Activated T-cell treated with anti-CD3 and anti-CD28 coated beads, Interleukin-2, amount 50 U/mL, for 72 hours (primary cell): Measurements from ENCODE around the gene KIF26B. TPM values are rescaled to one million over a fixed set of nuclear protein-coding genes. Genes with fewer than 3 reads are reported as not detected.

Source experiments
- ATAC-seq, 2 donors: fragments of 150-1000 bp; cut with Tn5 transposase; replicated peaks in 1 of 2; 2 replicates each; pipeline ENCODE4 v1.10.0; 2021; ENCODE audit warnings: moderate library complexity in 2 of 2, mild to moderate bottlenecking in 1 of 2
- DNase-seq, 2 donors: peaks; one replicate each; pipeline ENCODE4 v3.0.0; 2021 to 2022; ENCODE audit warnings: mixed read lengths in 1 of 2
- H3K27ac Mint-ChIP-seq: one replicate; pipeline ENCODE4 v1.8.0; 2022; ENCODE audit warnings: mild to moderate bottlenecking, moderate library complexity, mixed read lengths
- H3K27me3 Mint-ChIP-seq: one replicate; pipeline ENCODE4 v1.8.0; 2022; ENCODE audit warnings: low read depth, mixed read lengths
- H3K36me3 Mint-ChIP-seq, 2 donors: one replicate each; pipeline ENCODE4 v1.8.0; 2022; ENCODE audit warnings: mixed read lengths in 2 of 2, mild to moderate bottlenecking in 1 of 2; ENCODE audit not compliant: insufficient read depth in 2 of 2
- H3K4me1 Mint-ChIP-seq: one replicate; pipeline ENCODE4 v1.8.0; 2022; ENCODE audit warnings: low read depth, mixed read lengths
- H3K4me3 Mint-ChIP-seq, 2 donors: one replicate each; pipeline ENCODE4 v1.8.0; 2022; ENCODE audit warnings: mild to moderate bottlenecking in 2 of 2, mixed read lengths in 2 of 2, moderate library complexity in 2 of 2
- H3K9me3 Mint-ChIP-seq, 2 donors: one replicate each; pipeline ENCODE4 v1.8.0; 2022; ENCODE audit warnings: mixed read lengths in 2 of 2
- total RNA-seq, 2 donors: library from RNA; stranded (reverse); gene quantifications; one replicate each; pipeline ENCODE4 v1.2.3, GENCODE V29; 2022

The KIF26B gene
- total RNA-seq, 2 donors from 2014 or later, result 0.25 to 0.34 TPM

DNA sequence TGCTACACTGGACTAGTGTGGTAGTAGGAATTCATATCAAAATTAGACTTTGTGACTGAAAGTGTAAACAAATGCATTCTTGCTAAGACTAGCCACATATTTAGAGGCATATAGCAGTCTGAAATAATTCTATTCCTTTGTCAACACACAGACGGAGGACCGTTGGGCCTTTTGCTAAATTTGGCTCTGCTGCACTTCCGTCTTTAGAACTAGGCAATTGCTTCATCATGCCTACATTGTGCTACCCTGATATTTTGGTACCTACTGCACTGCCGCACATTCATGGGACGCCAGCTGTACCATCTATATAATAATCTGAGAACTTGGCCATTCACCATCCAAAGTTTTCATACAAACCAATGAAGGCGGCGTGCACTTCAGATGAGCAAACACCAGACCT lies 346.8 kb downstream of the KIF26B start:
- Mint-ChIP-seq H3K4me1 (no peaks in the 10 kb centered on the region), H3K4me3 (no peak overlapping the region), H3K9me3 (no peaks in the 10 kb centered on the region), H3K27me3 (no peaks in the 10 kb centered on the region), H3K27ac (no peak overlapping the region), H3K36me3 (no peaks in the 10 kb centered on the region)
- DNase-seq, result no peak
- no peak for ATAC-seq

DNA sequence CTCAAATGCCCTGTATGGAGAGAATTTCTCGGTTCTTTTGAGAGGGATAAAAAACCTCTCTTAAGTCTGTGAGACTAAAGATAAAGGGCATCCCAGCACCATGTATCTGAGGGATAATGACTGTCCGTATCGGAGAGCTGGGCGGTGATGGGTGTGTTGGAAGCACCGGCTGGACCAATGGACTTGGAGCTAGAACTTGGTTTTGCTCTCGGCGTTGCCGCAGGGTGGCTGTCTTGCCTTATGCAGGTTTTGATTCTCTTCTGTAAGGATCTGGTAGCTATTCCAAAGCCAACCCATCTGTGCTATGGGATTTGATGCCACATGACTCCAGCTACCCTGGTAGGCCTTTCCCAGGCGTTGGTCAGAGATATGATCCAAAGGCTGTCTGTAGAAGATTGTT lies 348.8 kb downstream of the KIF26B start:
- H3K9me3 Mint-ChIP-seq, result no peaks in the 10 kb centered on the region
- H3K27me3 Mint-ChIP-seq, result no peaks in the 10 kb centered on the region
- no peak for DNase-seq
- H3K4me1 Mint-ChIP-seq, result no peaks in the 10 kb centered on the region
- no peak overlapping the region for H3K4me3 Mint-ChIP-seq
- no peak for ATAC-seq
- no peak overlapping the region for H3K27ac Mint-ChIP-seq
- no peaks in the 10 kb centered on the region for H3K36me3 Mint-ChIP-seq

DNA sequence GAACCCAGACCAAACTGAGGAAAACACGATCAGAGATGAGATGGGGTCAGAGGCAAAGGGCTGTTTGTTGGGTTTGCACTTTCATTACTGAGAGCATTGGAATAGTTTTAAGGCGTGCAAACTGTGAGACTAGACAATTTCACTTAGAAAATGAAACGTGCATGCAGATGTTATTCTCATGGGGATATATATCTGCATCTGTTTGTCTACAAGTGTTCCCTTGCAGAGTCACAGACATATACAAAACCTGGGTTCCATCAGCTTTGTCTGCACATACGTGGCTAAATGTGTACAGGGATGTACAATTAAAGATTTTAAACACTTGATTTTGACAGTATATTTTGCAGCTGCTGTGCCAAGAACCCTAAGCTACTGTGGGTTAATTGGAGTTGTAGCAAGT lies 355.4 kb downstream of the KIF26B start:
- DNase-seq (no peak), ATAC-seq (no peak)
- Mint-ChIP-seq H3K4me1 (no peaks in the 10 kb centered on the region), H3K9me3 (peaks cover 0 to 2% of the 10 kb centered on the region in 2 donors), H3K4me3 (no peak overlapping the region), H3K27me3 (peaks cover 24% of the 10 kb centered on the region), H3K27ac (no peak overlapping the region), H3K36me3 (no peaks in the 10 kb centered on the region)

DNA sequence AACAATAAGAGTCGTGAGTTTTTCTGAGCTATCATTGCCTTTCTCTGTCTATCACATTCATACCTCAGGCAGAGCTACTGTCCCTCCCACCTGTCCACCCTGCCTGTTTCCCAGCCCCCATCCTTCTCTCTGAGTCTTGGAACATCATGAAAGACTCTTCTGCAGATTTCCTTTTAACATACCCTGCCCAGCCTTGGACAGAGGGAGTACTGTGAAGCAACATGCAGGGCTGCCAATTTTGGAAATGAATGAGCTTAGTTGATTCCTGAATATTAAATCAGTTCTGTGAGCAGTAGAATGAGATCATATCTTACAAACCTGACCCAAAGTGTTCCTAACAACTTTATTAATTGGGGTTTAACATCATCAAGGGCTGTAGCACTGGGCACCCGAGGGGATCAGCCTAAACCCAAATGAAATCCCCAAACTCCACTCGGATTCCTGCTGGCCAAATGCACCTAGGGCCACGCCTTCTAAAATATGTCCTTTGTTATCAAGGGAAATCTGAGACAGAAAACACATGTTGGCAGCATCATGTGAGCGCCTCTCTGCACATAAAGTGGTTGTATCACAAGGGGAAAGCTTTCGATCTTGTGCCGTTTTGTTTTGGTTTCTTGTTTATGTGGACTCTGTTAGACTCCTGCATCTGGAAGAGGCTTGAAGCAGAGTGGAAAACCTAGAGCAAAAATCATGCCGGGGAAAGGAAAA lies 357.6 kb downstream of the KIF26B start:
- DNase-seq (no peak), ATAC-seq (no peak)
- no peak overlapping the region for H3K27ac Mint-ChIP-seq
- H3K36me3 Mint-ChIP-seq, result no peaks in the 10 kb centered on the region
- H3K4me1 Mint-ChIP-seq, result no peaks in the 10 kb centered on the region
- H3K27me3 Mint-ChIP-seq, result peaks cover 24% of the 10 kb centered on the region
- peaks cover 0 to 2% of the 10 kb centered on the region in 2 donors for H3K9me3 Mint-ChIP-seq
- no peak overlapping the region for H3K4me3 Mint-ChIP-seq

DNA sequence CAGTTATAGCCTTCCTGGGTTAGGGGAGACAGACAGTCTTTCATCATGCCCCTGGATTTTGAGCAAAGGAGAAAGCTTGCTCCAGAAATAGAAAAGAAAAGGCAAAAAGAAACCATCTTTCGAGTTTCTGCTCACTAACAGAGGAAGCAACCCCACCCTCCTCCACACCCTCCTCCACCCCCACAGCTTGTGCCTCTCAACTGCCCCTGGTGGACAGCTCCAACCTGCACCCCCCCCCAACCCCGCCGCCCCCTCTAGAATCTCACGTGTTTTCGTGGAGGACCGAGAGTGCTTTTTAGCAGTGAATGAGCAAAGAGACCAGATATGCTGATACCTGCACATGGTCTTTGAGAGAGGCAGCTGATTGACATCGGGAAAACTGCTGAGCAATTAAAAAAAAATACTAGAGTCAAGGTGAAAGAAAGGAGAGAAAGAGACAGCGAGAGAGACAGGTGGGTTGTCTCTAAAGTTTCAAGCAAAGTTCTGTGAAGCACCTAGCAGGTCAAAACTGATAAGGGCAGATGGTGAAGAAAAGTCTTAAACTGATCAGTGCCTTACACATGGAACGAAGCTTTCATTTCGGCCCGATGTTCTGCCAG lies 358.3 kb downstream of the KIF26B start:
- Mint-ChIP-seq H3K4me1 (no peaks in the 10 kb centered on the region), H3K4me3 (no peak overlapping the region), H3K36me3 (no peaks in the 10 kb centered on the region), H3K27me3 (peaks cover 24% of the 10 kb centered on the region), H3K9me3 (peaks cover 0 to 2% of the 10 kb centered on the region in 2 donors), H3K27ac (no peak overlapping the region)
- DNase-seq, result no peak
- no peak for ATAC-seq

DNA sequence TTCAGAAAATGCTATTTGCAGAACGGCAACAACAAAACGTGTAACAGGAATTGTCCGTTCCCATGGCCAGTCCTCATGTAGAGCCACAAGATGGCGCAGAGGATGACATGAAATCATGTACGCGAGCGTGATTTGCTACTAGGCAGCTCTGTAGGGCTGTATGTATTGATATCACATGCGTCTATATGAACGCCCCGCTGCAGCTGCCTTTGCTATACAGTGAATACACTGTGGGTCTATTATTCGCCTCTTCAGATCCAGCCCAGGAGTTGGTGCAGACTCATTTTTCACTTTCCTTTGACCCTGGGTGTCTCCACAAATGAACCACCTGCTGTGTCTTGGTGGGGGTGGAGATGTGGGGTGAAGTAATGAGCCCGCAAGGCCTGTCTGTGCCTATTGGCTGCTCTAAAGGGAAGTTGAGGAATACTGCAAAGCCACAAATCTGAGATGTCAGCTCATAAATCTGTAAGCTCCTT lies 361.5 kb downstream of the KIF26B start:
- no peak overlapping the region for H3K27ac Mint-ChIP-seq

DNA sequence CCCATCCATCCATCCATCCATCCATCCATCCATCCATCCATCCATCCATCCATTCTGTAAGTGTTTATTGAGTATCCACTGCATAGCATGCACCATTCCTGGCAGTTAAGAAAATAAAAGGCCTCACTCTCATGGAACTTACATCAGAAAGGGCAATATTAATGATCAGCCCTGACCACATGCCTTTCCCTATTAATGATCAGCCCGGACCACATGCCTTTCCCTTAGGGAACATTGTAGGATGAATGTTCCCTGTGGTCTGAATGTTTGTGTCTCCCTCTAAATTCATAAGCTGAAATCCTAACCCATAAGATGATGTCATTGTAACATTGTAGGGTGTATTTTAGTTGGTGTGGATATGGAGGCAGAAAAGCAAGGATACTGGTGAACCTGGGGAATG lies 365.8 kb downstream of the KIF26B start:
- Mint-ChIP-seq H3K4me3 (no peak overlapping the region), H3K27ac (no peak overlapping the region), H3K4me1 (no peaks in the 10 kb centered on the region), H3K9me3 (no peaks in the 10 kb centered on the region), H3K36me3 (no peaks in the 10 kb centered on the region), H3K27me3 (peaks cover 5% of the 10 kb centered on the region)
- DNase-seq (no peak), ATAC-seq (no peak)

More for the DNA sequence above, 361.5 kb downstream of the KIF26B start:
- H3K27me3 Mint-ChIP-seq, result peaks cover 16% of the 10 kb centered on the region
- no peak for ATAC-seq
- DNase-seq, result no peak
- H3K36me3 Mint-ChIP-seq, result no peaks in the 10 kb centered on the region
- H3K4me1 Mint-ChIP-seq, result no peaks in the 10 kb centered on the region
- H3K9me3 Mint-ChIP-seq, result no peaks in the 10 kb centered on the region
- H3K4me3 Mint-ChIP-seq, result no peak overlapping the region

DNA sequence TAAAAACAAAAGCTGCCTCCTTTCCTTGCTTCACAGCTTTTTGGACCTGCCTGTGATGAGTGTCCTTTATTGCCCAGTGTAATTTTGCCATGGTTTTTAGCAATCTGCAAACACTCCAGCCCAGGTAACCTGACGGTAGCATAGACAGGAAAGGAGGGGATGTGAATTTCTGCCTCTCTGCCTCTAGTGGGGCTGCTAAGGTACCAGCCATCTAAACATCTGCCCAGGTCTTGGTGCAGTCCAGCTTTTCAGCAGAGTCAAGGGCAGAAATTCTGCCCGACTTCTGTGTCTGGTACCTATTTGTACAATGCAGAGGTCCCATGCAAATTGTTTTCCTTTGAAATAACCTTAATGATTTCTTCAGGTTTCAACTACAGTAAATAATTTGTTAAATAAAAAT lies 371.4 kb downstream of the KIF26B start:
- ATAC-seq (no peak), DNase-seq (no peak)
- H3K9me3 Mint-ChIP-seq, result no peaks in the 10 kb centered on the region
- H3K36me3 Mint-ChIP-seq, result no peaks in the 10 kb centered on the region
- no peaks in the 10 kb centered on the region for H3K4me1 Mint-ChIP-seq
- no peak overlapping the region for H3K27ac Mint-ChIP-seq
- H3K27me3 Mint-ChIP-seq, result peaks cover 19% of the 10 kb centered on the region
- H3K4me3 Mint-ChIP-seq, result no peak overlapping the region

DNA sequence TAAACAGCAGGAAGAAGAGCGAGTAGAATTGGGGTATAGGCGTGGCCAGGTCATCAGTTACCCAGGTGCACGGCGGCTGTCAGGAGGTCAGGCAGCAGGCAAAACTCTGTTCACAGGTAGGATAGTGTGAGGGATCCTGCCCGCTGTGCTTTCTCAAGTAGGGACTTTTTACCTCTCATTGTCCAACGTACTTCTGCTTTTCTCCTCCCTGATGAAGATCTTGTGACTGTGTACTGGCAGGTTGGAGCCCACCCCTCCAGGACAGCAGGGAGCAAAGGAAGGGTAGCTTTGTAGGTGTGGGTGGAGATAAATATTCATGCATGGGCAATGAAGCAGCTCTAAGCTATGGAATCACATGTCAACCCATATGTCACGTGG lies 373.5 kb downstream of the KIF26B start:
- DNase-seq, result no peak
- Mint-ChIP-seq H3K4me3 (no peak overlapping the region), H3K9me3 (no peaks in the 10 kb centered on the region), H3K4me1 (no peaks in the 10 kb centered on the region), H3K36me3 (no peaks in the 10 kb centered on the region), H3K27me3 (peaks cover 19% of the 10 kb centered on the region), H3K27ac (no peak overlapping the region)
- no peak for ATAC-seq

DNA sequence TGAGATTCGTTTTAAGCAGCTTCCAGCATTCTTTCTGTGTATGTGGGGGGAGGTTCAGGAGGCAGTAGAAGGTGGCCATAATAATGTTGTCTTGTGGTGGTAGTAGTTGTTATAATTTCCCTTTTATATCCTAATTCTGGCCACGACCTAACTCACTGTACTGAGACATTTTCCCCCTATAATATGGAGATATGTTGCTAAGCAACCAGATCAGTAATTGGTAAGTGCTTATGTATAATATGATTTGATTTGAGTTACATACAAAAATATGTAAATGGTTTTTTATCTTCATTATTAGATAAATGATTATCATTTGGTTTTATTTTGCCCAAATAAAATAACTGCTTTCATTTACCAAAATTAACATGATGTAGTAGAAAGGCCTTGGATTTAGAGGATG lies 376.2 kb downstream of the KIF26B start:
- no peaks in the 10 kb centered on the region for H3K4me1 Mint-ChIP-seq
- H3K4me3 Mint-ChIP-seq, result no peak overlapping the region
- ATAC-seq (no peak), DNase-seq (no peak)
- no peak overlapping the region for H3K27ac Mint-ChIP-seq
- no peaks in the 10 kb centered on the region for H3K9me3 Mint-ChIP-seq
- H3K27me3 Mint-ChIP-seq, result peaks cover 13% of the 10 kb centered on the region
- H3K36me3 Mint-ChIP-seq, result no peaks in the 10 kb centered on the region

DNA sequence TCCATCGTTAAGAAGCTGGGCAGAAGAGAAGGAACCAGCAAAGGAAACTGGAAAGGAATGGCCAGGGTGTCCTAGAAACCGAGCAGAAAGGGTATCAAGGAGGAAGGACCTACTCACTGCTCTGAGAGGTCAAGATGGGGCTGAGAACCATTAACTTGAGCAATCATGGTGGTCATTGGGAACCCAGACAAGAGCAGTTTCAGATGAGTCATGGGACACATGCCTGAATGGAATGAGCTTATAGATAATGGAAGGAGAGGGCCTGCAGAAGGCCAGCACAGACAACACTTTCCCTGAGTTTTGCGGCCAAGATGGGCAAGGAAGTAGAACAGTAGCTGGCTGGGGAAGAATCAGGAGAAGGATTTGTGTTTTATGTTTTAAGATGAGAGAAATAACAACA lies 383.2 kb downstream of the KIF26B start:
- Mint-ChIP-seq H3K4me1 (no peaks in the 10 kb centered on the region), H3K27ac (no peak overlapping the region), H3K36me3 (no peaks in the 10 kb centered on the region)

DNA sequence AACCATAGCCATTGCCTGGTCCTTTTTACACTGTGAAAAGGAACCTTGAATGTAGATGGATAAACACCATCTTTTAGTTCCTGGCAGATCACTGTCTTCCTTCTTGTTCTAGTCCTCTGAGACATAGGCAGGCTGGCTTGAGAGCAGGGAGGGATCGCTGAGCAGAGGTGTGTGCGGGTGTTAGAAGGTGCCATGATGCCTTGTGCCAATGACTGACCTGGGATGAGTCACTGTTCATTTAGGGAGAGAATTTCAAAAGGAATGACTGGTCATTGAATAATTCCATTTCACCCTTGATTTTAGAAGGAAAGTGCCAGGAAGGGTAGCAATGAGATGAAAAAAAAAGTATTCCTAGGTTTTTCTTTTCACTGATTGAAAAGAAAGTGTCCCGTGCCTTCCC lies 383.9 kb downstream of the KIF26B start:
- no peak for ATAC-seq
- Mint-ChIP-seq H3K36me3 (no peaks in the 10 kb centered on the region), H3K4me3 (no peak overlapping the region), H3K9me3 (no peaks in the 10 kb centered on the region), H3K27ac (no peak overlapping the region), H3K4me1 (no peaks in the 10 kb centered on the region), H3K27me3 (peaks cover 11% of the 10 kb centered on the region)
- DNase-seq, result no peak

More for the DNA sequence above, 383.2 kb downstream of the KIF26B start:
- H3K4me3 Mint-ChIP-seq, result no peak overlapping the region
- peaks cover 11% of the 10 kb centered on the region for H3K27me3 Mint-ChIP-seq
- DNase-seq (no peak), ATAC-seq (no peak)
- no peaks in the 10 kb centered on the region for H3K9me3 Mint-ChIP-seq

DNA sequence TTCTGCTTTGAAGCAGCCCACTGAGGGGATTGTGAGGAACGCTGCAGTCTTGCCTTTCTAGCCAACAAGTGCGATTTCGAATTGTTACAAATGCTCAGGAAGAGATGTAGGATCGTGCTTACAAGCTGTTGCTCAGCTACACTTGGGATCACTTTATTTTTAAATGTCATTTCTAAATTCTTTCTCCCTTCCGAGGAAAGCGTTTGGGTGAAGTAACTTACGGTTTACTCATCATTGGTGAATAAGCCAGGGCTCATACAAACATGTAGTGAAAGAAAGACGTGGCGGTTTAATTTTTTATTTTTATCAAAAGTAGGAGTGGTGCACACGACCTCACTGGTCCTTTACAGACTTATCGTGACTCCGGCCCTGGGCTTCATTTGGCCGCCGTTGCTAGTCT lies 386.6 kb downstream of the KIF26B start:
- Mint-ChIP-seq H3K36me3 (no peaks in the 10 kb centered on the region), H3K27me3 (peaks cover 11% of the 10 kb centered on the region), H3K4me3 (no peak overlapping the region), H3K4me1 (no peaks in the 10 kb centered on the region), H3K27ac (no peak overlapping the region), H3K9me3 (no peaks in the 10 kb centered on the region)
- DNase-seq (no peak), ATAC-seq (no peak)

DNA sequence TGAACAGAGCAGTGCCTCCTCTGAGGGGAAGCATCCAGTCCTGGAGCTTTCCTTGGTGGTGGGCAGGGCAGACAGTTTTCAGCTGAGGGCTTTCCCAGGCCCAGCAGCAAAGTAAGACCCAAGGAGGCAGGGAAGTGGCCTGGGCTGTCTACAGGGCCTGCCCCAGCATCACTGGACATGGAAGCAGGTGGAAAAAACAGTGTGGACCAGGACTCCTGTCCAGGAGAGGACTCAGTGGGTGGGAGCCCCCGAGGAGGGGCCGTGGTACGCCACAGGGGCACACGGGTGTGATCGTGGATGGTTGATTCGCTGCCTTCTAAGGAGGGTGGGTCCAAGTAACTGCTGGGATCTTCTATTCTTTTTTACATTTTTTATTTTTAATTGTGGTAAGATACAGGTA lies 387.6 kb downstream of the KIF26B start:
- Mint-ChIP-seq H3K9me3 (no peaks in the 10 kb centered on the region), H3K36me3 (no peaks in the 10 kb centered on the region), H3K27ac (no peak overlapping the region), H3K4me3 (no peak overlapping the region), H3K4me1 (no peaks in the 10 kb centered on the region), H3K27me3 (peaks cover 11% of the 10 kb centered on the region)
- no peak for ATAC-seq
- DNase-seq, result no peak
